Ovary (tissue), 9 donors: ENCODE measurements around the gene TOPAZ1. TPM values are rescaled to one million over a fixed set of nuclear protein-coding genes. Genes with fewer than 3 reads are reported as not detected.

ENCODE experiments used
- DNase-seq, 5 donors: peaks; one replicate each; pipeline ENCODE4 v3.0.0-alpha.2; 2019 to 2020
- H3K27ac ChIP-seq, 2 donors: fragments of 200-600 bp; one replicate each; pipeline versions ENCODE4 v1.5.1 to v1.8.0; 2019 to 2022
- H3K27me3 ChIP-seq: fragments of 200-600 bp; one replicate; pipeline ENCODE4 v1.8.0; 2022
- H3K36me3 ChIP-seq: fragments of 200-600 bp; sonication (generic); one replicate; pipeline ENCODE4 v1.5.1; 2019
- H3K4me1 ChIP-seq: one replicate; pipeline ENCODE4 v1.8.1; 2013; ENCODE audit warnings: mild to moderate bottlenecking, moderate library complexity; ENCODE audit not compliant: insufficient read depth
- H3K4me3 ChIP-seq: fragments of 200-600 bp; sonication (generic); one replicate; pipeline ENCODE4 v1.5.1; 2017
- H3K9me3 ChIP-seq, 2 donors: fragments of 200-600 bp in 1 of 2; sonication (generic) in 1 of 2; one replicate each; pipeline versions ENCODE4 v1.5.1 to v1.8.1; 2013 to 2019; ENCODE audit warnings: mild to moderate bottlenecking in 1 of 2, moderate library complexity in 1 of 2
- CTCF ChIP-seq, 3 donors: fragments of 450-650 bp in 2 of 3; fragments of 200-600 bp in 1 of 3; IDR thresholded peaks; one replicate each; pipeline versions ENCODE4 v1.5.1 to v1.8.0; 2016 to 2022; ENCODE audit warnings: antibody characterized with exemption in 3 of 3, mild to moderate bottlenecking in 1 of 3
- EP300 ChIP-seq: sonication (generic); formaldehyde crosslinking; IDR thresholded peaks from one replicate; pipeline ENCODE4 v1.6.1; 2017; ENCODE audit warnings: antibody characterized with exemption
- POLR2A ChIP-seq: fragments of 450-650 bp; IDR thresholded peaks from one replicate; pipeline ENCODE4 v1.6.1; 2017; ENCODE audit warnings: antibody characterized with exemption, mild to moderate bottlenecking, moderate library complexity
- WGBS, 3 donors: extraction: QIAGEN DNeasy Blood & Tissue Kit in 1 of 3; methylation state at CpG; one replicate each; pipeline versions ENCODE4 v1.1.5 to v1.1.7; 2013 to 2017; 5-methylcytosine and 5-hydroxymethylcytosine counted together
- intact Hi-C, 4 donors: fragments of 100-400 bp; cut with DNase I; formaldehyde crosslinking; loops; one replicate each; pipeline versions ENCODE4 v1.11.0 to v1.15.1; 2022 to 2023
- polyA plus RNA-seq, 2 donors: library from polyadenylated mRNA; stranded (reverse); fragments of 200-250 nt in 1 of 2; fragments of 350-450 nt in 1 of 2; fragmentation: Illumina TruSeq in 1 of 2; extraction: RNeasy Lipid Tissue Mini Kit (QIAGEN cat#74804) in 1 of 2; gene quantifications; one replicate each; pipeline ENCODE4 v1.2.3, GENCODE V29; 2013 to 2014
- total RNA-seq, 7 donors: library from RNA; depleted of rRNA in 2 of 7; stranded (reverse); fragments of >200 nt in 2 of 7; fragmentation: NEBNext Ultra II Directional in 3 of 7; extraction: Animal tissue kit (Norgen Biotek cat#: 25700) in 3 of 7; gene quantifications; one replicate each; pipeline versions ENCODE4 v1.1.0 to v1.2.4, GENCODE V29; 2016 to 2023
- donor health status: DM: no; HTN: no; CAD: no; lungs with moderate emphysema.
- donor health status: DM: no; HTN: no; CAD: no.
- donor health status: Bipolar disorder and iron deficiency.
- donor health status: DM: yes; HTN: yes; CAD: no.
- donor health status: DM: no; HTN: no; CAD: no.
- donor health status: DM: yes; HTN: yes; CAD: no.

TOPAZ1 gene
- total and polyA plus RNA-seq, 9 donors: 0.02 TPM; not detected in 8

GRCh38 chr3:44248152-44248551, 6.5 kb downstream of the TOPAZ1 start:
- no peak for DNase-seq

DNA sequence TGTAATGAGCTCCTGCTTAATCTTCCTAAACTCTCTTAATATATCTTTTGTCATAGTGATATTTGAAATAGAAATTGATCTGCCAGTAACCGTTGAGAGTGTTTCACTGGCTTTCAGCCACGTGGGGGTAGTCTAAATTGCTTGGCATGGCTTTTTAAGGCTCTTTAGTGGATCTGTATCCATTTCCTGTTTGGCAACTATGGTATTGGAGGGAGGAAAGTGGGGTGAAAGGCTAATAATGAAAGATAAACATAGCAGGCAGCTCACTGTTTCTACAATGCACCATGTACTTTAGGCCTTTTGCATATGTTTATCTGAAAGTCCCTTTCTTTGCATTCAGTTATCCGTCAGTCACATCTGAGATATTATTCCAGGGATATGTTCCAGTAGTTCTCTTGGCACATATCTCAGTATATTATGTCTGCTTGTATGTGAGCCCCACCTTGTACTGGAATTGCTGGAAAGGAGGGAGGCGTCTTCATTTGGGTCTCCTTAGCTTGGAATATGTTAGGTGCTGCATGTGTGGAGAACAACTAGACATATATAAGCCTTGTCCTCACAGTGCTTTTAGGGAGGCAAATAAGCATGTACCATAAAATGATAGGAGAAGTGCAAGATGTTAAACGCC, 10.8 kb downstream of the TOPAZ1 start:
- Histone ChIP-seq H3K4me3 (no peak overlapping the region), H3K4me1 (no peaks in the 10 kb centered on the region), H3K9me3 (no peaks in the 10 kb centered on the region), H3K27ac (no peak overlapping the region), H3K27me3 (no peaks in the 10 kb centered on the region), H3K36me3 (no peaks in the 10 kb centered on the region)
- WGBS, 3 donors: 35 to 39% (median 39%) methylated on average over 5 of the region's 5 CpGs
- DNase-seq: no peak
- no peak for TF ChIP-seq POLR2A
- no peak for TF ChIP-seq EP300
- TF ChIP-seq CTCF (IDR thresholded peaks at IDR 0.05): no peak
- intact Hi-C loops: no loop called here

More at GRCh38 chr3:44248152-44248551, 6.5 kb downstream of the TOPAZ1 start:
- TF ChIP-seq EP300 (no peak), CTCF (IDR thresholded peaks at IDR 0.05) (no peak), POLR2A (no peak)
- Histone ChIP-seq H3K36me3 (no peaks in the 10 kb centered on the region), H3K27ac (no peak overlapping the region), H3K9me3 (no peaks in the 10 kb centered on the region), H3K27me3 (no peaks in the 10 kb centered on the region), H3K4me3 (no peak overlapping the region), H3K4me1 (no peaks in the 10 kb centered on the region)
- 60 to 76% (median 70%) methylated on average over 1 of the region's 1 CpG for WGBS, 3 donors
- intact Hi-C loops: no loop called here

GRCh38 chr3:44259404-44259803, 17.7 kb downstream of the TOPAZ1 start:
- no peak for DNase-seq
- intact Hi-C loops: no loop called here
- H3K4me3 ChIP-seq: no peak overlapping the region
- H3K27me3 ChIP-seq: no peaks in the 10 kb centered on the region
- 95 to 98% (median 96%) methylated on average over 1 of the region's 1 CpG for WGBS, 3 donors
- no peaks in the 10 kb centered on the region for H3K9me3 ChIP-seq
- no peaks in the 10 kb centered on the region for H3K4me1 ChIP-seq
- no peaks in the 10 kb centered on the region for H3K36me3 ChIP-seq
- TF ChIP-seq POLR2A (no peak), EP300 (no peak), CTCF (IDR thresholded peaks at IDR 0.05) (no peak)
- H3K27ac ChIP-seq: no peak overlapping the region

DNA sequence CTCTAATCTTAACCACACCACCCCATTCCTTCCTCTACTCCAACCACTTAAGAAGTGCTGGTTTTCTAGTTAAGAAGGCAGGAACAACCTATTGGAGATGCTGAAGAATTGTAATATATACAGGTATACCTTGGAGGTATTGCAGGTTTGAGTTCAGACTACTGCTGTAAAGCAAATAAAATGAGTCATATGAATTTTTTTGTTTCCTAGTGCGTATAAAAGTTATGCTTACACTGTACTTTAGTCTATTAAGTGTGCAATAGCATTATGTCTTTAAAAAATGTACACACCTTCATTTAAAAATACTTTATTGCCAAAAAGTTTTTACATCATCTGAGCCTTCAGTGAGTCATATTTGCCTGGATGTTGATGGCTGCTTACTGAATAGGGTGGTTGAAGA, 22.5 kb downstream of the TOPAZ1 start:
- TF ChIP-seq POLR2A (no peak), CTCF (IDR thresholded peaks at IDR 0.05) (no peak), EP300 (no peak)
- no peaks in the 10 kb centered on the region for H3K9me3 ChIP-seq
- H3K4me1 ChIP-seq: no peaks in the 10 kb centered on the region
- no peaks in the 10 kb centered on the region for H3K27me3 ChIP-seq
- no peak overlapping the region for H3K4me3 ChIP-seq
- intact Hi-C loops: no loop called here
- no peak overlapping the region for H3K27ac ChIP-seq
- no peak for DNase-seq
- 81 to 89% (median 86%) methylated on average over 1 of the region's 1 CpG for WGBS, 3 donors
- no peaks in the 10 kb centered on the region for H3K36me3 ChIP-seq
